HL-60 (cell line): ENCODE data around the gene SOX5.

Source experiments
- CTCF ChIP-seq: IDR thresholded peaks from one replicate; pipeline ENCODE4 v1.5.1; 2011; ENCODE audit warnings: low read length, control low read depth, inconsistent platforms; ENCODE audit not compliant: insufficient read depth
- POLR2AphosphoS5 ChIP-seq: IDR thresholded peaks from 2 replicates; pipeline ENCODE4 v1.6.1; 2012; ENCODE audit warnings: low read depth

DNA sequence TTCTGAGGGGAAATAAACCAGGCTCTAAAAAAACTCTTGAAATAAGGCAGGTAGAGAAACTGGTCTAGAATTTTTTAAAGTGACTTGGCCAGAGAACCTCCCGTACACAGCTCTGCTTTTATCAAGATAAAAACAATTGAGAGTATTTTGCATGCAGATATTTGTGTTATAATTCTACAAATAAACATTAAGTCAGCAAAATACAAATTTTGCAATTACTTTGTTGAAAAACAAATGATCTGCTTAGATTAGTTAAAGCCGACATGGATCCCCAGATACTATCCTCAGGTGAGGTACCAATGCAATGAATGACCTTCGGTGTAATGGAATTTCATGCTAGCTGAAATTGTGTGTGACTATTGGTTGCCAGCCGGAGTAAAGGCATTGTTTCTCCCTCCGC lies 197.2 kb downstream of the SOX5 start:
- TF ChIP-seq CTCF (no peak), POLR2AphosphoS5 (no peak)
